Cardiac fibroblast (primary cell): ENCODE data around the gene MTFMT.
"Not testable (repeated sequence)": the region's sequence is repeated elsewhere in the genome, so short reads cannot be mapped to it uniquely, and the experiment has no call there.

Experiments
- DNase-seq, 2 donors: peaks; one replicate each; pipeline versions ENCODE4 v3.0.0 to v3.0.0-alpha.2; 2010; ENCODE audit warnings: low read depth in 2 of 2
- H3K4me3 ChIP-seq, 2 donors: replicated peaks in 1 of 2; 1 replicate in 1 of 2; 2 replicates in 1 of 2; pipeline ENCODE4 v1.5.1; 2011; ENCODE audit warnings: low read depth in 2 of 2, low read length in 2 of 2, mild to moderate bottlenecking in 2 of 2, moderate library complexity in 1 of 2
- TF ChIP-seq, protein P1 (sequence below): IDR thresholded peaks from one replicate; pipeline ENCODE4 v1.5.1; 2011; ENCODE audit warnings: low read depth, mild to moderate bottlenecking, low read length, inconsistent platforms

The MTFMT gene

DNA sequence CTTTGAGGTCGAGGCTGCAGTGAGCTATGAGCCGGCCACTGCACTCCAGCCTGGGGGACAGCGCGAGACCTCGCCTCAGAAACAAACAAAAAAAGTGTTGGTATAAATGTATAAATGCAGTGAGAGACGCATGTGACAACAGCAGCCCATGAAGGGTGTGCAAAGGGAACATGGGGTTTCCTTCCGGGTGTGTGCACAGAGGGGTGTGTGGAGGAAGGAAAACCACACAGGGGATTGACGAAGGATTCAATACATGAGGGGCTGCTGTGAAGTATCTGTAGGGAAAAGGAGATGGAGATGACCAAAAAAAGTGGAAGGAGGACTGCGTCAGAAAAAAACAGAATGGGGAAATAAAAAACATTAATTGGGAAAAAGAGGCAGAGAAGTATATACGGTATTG is 1.1 kb downstream of the MTFMT start:
- DNase-seq, result no peak
- TF ChIP-seq, protein P1, sequence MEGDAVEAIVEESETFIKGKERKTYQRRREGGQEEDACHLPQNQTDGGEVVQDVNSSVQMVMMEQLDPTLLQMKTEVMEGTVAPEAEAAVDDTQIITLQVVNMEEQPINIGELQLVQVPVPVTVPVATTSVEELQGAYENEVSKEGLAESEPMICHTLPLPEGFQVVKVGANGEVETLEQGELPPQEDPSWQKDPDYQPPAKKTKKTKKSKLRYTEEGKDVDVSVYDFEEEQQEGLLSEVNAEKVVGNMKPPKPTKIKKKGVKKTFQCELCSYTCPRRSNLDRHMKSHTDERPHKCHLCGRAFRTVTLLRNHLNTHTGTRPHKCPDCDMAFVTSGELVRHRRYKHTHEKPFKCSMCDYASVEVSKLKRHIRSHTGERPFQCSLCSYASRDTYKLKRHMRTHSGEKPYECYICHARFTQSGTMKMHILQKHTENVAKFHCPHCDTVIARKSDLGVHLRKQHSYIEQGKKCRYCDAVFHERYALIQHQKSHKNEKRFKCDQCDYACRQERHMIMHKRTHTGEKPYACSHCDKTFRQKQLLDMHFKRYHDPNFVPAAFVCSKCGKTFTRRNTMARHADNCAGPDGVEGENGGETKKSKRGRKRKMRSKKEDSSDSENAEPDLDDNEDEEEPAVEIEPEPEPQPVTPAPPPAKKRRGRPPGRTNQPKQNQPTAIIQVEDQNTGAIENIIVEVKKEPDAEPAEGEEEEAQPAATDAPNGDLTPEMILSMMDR, result no peak
- H3K4me3 ChIP-seq, result peak overlapping the region; percentile 90 to 92

DNA sequence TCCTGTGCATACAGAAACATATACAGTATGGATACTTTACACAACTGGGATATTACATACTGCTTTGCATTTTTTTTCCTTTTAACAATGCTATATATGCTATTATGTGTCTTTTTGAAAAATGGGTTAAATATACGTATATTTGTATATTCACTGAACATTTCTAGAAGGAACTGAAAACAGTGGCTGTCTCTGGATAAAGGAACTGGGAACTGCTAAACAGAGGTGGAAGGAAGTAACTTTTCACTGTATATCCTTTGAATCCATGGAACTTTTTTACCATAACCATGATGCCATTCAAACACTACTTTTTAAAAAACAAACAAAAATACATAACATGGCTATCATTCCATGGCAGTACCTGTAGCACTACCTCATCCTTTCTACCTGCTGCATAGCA is 1.8 kb downstream of the MTFMT start:
- TF ChIP-seq, protein P1, result no peak
- no peak for DNase-seq
- H3K4me3 ChIP-seq, result no peak overlapping the region

- TF ChIP-seq, protein P1, result no peak
- no peak for DNase-seq
- no peak overlapping the region for H3K4me3 ChIP-seq
These were observed 2.7 kb downstream of the MTFMT start for GRCh38 chr15:65026756-65027155.

- H3K4me3 ChIP-seq, result no peak overlapping the region
- no peak for DNase-seq
- TF ChIP-seq, protein P1, result no peak
These were observed 8.0 kb downstream of the MTFMT start for GRCh38 chr15:65021488-65021887.

DNA sequence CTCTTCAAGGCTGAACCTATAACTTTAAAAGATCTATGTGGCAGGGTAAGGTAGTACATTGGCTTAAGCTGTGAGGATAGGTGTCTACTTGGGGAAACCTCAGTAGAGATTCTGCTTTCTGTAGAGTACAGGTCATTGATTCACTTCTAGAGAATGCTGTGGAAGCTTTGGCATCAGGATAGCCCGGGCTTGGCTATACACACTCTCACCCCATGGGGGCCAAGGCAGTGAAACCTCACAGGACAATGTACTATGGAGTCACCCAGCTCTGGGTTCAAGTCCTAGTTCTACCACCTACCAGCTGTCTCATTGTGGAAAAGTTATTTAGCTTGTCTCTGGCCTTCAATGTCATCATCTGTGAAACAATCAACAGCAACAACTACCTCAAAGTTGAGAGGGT is 9.0 kb downstream of the MTFMT start:
- TF ChIP-seq, protein P1, result no peak
- no peak overlapping the region for H3K4me3 ChIP-seq
- no peak for DNase-seq

GRCh38 chr15:65011198-65011597 is 18.2 kb downstream of the MTFMT start:
- not testable (repeated sequence) for H3K4me3 ChIP-seq, DNase-seq

GRCh38 chr15:65008983-65009382 is 20.5 kb downstream of the MTFMT start:
- TF ChIP-seq, protein P1, result no peak
- DNase-seq, result peak; percentile 17 to 29
- H3K4me3 ChIP-seq, result no peak overlapping the region
